ENCODE results near the gene ZNF365. TPM values are rescaled to one million over a fixed set of nuclear protein-coding genes. Genes with fewer than 3 reads are reported as not detected.

ZNF365 gene
- total and polyA plus RNA-seq, 9 of the 15 experiments (the other 6 are each of a cell fraction or from before 2014, with no cell fraction given), result 0.03 to 0.04 TPM; not detected in 7

- H3K27me3 ChIP-seq (ENCODE audit: control insufficient read depth in 2 of 2, insufficient read depth in 2 of 2, low read length in 2 of 2), result peaks cover 0 to 8% of the 10 kb centered on the region in 2 experiments; a peak in 2 of 5 replicates
- DNase-seq (ENCODE audit: extremely low read depth in 1 of 4, low spot score in 3 of 4) (no peak), ATAC-seq (no peak), FAIRE-seq (no peak)
- no peaks in the 10 kb centered on the region for H3K36me3 ChIP-seq (ENCODE audit: control insufficient read depth, insufficient read depth, low read length)
- no peak overlapping the region for H3K4me3 ChIP-seq
- H3K4me1 ChIP-seq (replicated peaks in 1 of 2; ENCODE audit: control insufficient read depth in 2 of 2, insufficient read depth in 2 of 2, low read length in 2 of 2), result peaks cover 0 to under 1% of the 10 kb centered on the region in 2 experiments; a peak in 1 of 5 replicates
- H3K9me3 ChIP-seq (replicated peaks; ENCODE audit: control insufficient read depth, insufficient read depth, low read depth, low read length), result no peaks in the 10 kb centered on the region
- in situ Hi-C loops (cut with MboI) (no loop called here), intact Hi-C loops (cut with micrococcal nuclease) (no loop called here)
- CTCF ChIA-PET (ENCODE audit: low intra/inter-chr PET ratio), result no interaction called here
- no TSS peak for BruUV-seq (replicated peaks)
- H3K27ac ChIP-seq (ENCODE audit: extremely low read depth, low read depth, low read length), result no peak overlapping the region
- WGBS (ENCODE audit: insufficient coverage, low coverage, missing lambda C conversion rate), result 0% methylated on average over 4 of the region's 4 CpGs
- POLR2A ChIA-PET, result no interaction called here
- no peaks in the 10 kb centered on the region for H4K20me1 ChIP-seq (replicated peaks; ENCODE audit: control insufficient read depth, insufficient read depth, low read length)
- no peak overlapping the region for H3K9ac ChIP-seq (ENCODE audit: insufficient read depth in 1 of 2, low read depth in 2 of 2, low read length in 2 of 2)
- H3K79me2 ChIP-seq (ENCODE audit: control insufficient read depth, insufficient read depth, low read length), result no peaks in the 10 kb centered on the region
- H3K9me1 ChIP-seq (ENCODE audit: control insufficient read depth, insufficient read depth, low read length), result no peaks in the 10 kb centered on the region
- H2AFZ ChIP-seq (ENCODE audit: low read depth, low read length), result no peak overlapping the region
- no peak overlapping the region for H3K4me2 ChIP-seq (ENCODE audit: insufficient read depth, low read length)
- TF ChIP-seq PRMT5 (CRISPR knock-in tag; IDR thresholded peaks at IDR 0.05), result no peak
- no peak for TF ChIP-seq MITF (IDR thresholded peaks at IDR 0.05)
- TF ChIP-seq ZNF589 (CRISPR knock-in tag; IDR thresholded peaks at IDR 0.05; ENCODE audit: low read depth), result no peak
- no peak for TF ChIP-seq KLF13 (tag; IDR thresholded peaks at IDR 0.05; ENCODE audit: borderline replicate concordance, low read depth)
- TF ChIP-seq DDX20 (tag; IDR thresholded peaks at IDR 0.05; ENCODE audit: low read depth), result no peak
- TF ChIP-seq TAL1 (IDR thresholded peaks at IDR 0.05), result no peak
- TF ChIP-seq PURB (CRISPR knock-in tag; IDR thresholded peaks at IDR 0.05; ENCODE audit: low read depth), result no peak
- TF ChIP-seq WHSC1 (IDR thresholded peaks at IDR 0.05; ENCODE audit: low read length), result no peak
- no peak for TF ChIP-seq ZBTB43 (CRISPR knock-in tag; IDR thresholded peaks at IDR 0.05)
- no peak for TF ChIP-seq RCOR1 (IDR thresholded peaks at IDR 0.05; ENCODE audit: borderline replicate concordance in 1 of 2, low read depth in 2 of 2, low read length in 2 of 2)
- TF ChIP-seq SMARCC2 (IDR thresholded peaks at IDR 0.05; ENCODE audit: low read depth), result no peak
- no peak for TF ChIP-seq SREBF1 (IDR thresholded peaks at IDR 0.05; ENCODE audit: borderline replicate concordance, low read depth, low read length)
- TF ChIP-seq GTF2E2 (tag; IDR thresholded peaks at IDR 0.05), result no peak
- no peak for TF ChIP-seq IRF2 (CRISPR knock-in tag; IDR thresholded peaks at IDR 0.05)
- TF ChIP-seq MCM2 (IDR thresholded peaks at IDR 0.05; ENCODE audit: low read depth), result no peak
- no peak for TF ChIP-seq ATF2 (CRISPR knock-in tag; IDR thresholded peaks at IDR 0.05)
- no peak for TF ChIP-seq HMG20B (CRISPR knock-in tag; IDR thresholded peaks at IDR 0.05)
- no peak for TF ChIP-seq MTA3 (IDR thresholded peaks at IDR 0.05; ENCODE audit: borderline replicate concordance)
- no peak for TF ChIP-seq PREB (CRISPR knock-in tag; IDR thresholded peaks at IDR 0.05)
Measured at GRCh38 chr10:62379394-62379793, 5.2 kb downstream of the ZNF365 start.
